GM21786 (cell line): ENCODE data around the gene GJA3.

Experiments used
- ATAC-seq: cut with Tn5 transposase; IDR thresholded peaks from one replicate; pipeline ENCODE4 v1.9.1; 2021; ENCODE audit not compliant: unreplicated experiment

Gene GJA3

GRCh38 chr13:20099319-20099718 is 61.5 kb downstream of the GJA3 start:
- no peak for ATAC-seq

- ATAC-seq, result no peak
These were observed 66.9 kb downstream of the GJA3 start for GRCh38 chr13:20093951-20094350.

- ATAC-seq, result no peak
These were observed 70.5 kb downstream of the GJA3 start for GRCh38 chr13:20090349-20090748.
